Activated T-cell treated with anti-CD3 and anti-CD28 coated beads, Interleukin-2, amount 50 U/mL, for 72 hours (primary cell): ENCODE measurements around the gene UBE2E2. TPM values are rescaled to one million over a fixed set of nuclear protein-coding genes. Genes with fewer than 3 reads are reported as not detected.
"Not testable (repeated sequence)": the region's sequence is repeated elsewhere in the genome, so short reads cannot be mapped to it uniquely, and the experiment has no call there.

Experiments
- ATAC-seq, 2 donors: fragments of 150-1000 bp; cut with Tn5 transposase; replicated peaks in 1 of 2; 2 replicates each; pipeline ENCODE4 v1.10.0; 2021; ENCODE audit warnings: moderate library complexity in 2 of 2, mild to moderate bottlenecking in 1 of 2
- DNase-seq, 2 donors: peaks; one replicate each; pipeline ENCODE4 v3.0.0; 2021 to 2022; ENCODE audit warnings: mixed read lengths in 1 of 2
- H3K27ac Mint-ChIP-seq: one replicate; pipeline ENCODE4 v1.8.0; 2022; ENCODE audit warnings: mild to moderate bottlenecking, moderate library complexity, mixed read lengths
- H3K27me3 Mint-ChIP-seq: one replicate; pipeline ENCODE4 v1.8.0; 2022; ENCODE audit warnings: low read depth, mixed read lengths
- H3K36me3 Mint-ChIP-seq, 2 donors: one replicate each; pipeline ENCODE4 v1.8.0; 2022; ENCODE audit warnings: mixed read lengths in 2 of 2, mild to moderate bottlenecking in 1 of 2; ENCODE audit not compliant: insufficient read depth in 2 of 2
- H3K4me1 Mint-ChIP-seq: one replicate; pipeline ENCODE4 v1.8.0; 2022; ENCODE audit warnings: low read depth, mixed read lengths
- H3K4me3 Mint-ChIP-seq, 2 donors: one replicate each; pipeline ENCODE4 v1.8.0; 2022; ENCODE audit warnings: mild to moderate bottlenecking in 2 of 2, mixed read lengths in 2 of 2, moderate library complexity in 2 of 2
- H3K9me3 Mint-ChIP-seq, 2 donors: one replicate each; pipeline ENCODE4 v1.8.0; 2022; ENCODE audit warnings: mixed read lengths in 2 of 2
- total RNA-seq, 2 donors: library from RNA; stranded (reverse); gene quantifications; one replicate each; pipeline ENCODE4 v1.2.3, GENCODE V29; 2022

The UBE2E2 gene
- total RNA-seq, 2 donors from 2014 or later: 11.8 to 11.9 TPM

DNA sequence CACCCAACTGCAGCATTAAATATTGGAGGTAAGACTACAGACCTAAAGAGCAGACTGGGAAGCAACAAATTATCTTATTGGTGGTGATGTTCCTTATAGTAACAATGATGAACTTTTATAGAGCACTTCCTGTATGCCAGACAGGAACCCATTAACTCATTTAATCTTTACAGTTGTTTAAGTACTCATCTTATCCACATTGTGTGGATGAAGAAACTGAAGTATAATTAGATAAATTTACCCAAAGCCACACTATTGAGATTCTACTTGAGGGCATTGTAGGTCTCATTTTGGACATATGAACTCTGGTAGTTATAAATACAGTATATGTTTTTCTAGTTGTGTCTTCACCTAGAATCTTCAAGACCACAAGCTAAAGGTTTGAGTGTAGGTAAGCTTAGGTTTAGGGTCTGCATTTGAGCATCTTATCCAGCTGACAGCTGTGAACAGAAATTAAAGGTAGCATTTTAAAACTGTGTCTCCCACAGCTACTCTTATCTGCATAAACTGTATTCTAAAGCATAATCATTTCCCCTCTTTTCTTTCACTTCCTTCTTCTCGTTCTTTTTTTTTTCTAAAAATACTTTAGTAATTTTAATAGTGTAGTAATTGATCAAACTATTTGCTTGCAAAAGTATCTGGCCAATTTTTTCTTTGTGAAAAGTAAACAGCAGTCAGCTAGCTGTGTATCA lies 138.2 kb downstream of the UBE2E2 start:
- H3K4me1 Mint-ChIP-seq: peaks cover 4% of the 10 kb centered on the region

DNA sequence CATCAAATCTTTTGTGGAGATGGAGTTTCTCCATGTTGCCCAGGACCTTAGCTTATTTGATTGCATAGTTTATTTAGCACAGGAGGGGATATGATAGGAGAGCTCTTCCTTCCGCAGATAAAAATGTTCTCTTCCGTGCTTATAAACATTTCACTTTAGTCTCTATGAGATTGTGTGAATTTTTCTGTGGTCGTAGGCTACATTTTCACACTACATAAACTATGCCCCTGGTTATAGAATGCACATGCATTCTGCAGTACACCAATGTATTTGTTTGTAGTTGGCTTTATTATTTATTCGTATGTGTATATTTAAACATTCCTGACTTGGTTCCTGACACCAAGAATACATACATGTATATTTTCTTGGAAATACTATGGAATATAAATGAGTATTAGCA lies 139.2 kb downstream of the UBE2E2 start:
- Mint-ChIP-seq H3K27ac (no peak overlapping the region), H3K36me3 (peaks cover 0 to 3% of the 10 kb centered on the region in 2 donors), H3K4me3 (no peak overlapping the region), H3K27me3 (no peaks in the 10 kb centered on the region), H3K4me1 (peaks cover 4% of the 10 kb centered on the region), H3K9me3 (no peaks in the 10 kb centered on the region)
- DNase-seq: no peak
- no peak for ATAC-seq

More for the DNA sequence above, 138.2 kb downstream of the UBE2E2 start:
- DNase-seq: no peak
- H3K27me3 Mint-ChIP-seq: no peaks in the 10 kb centered on the region
- ATAC-seq: no peak
- no peaks in the 10 kb centered on the region for H3K36me3 Mint-ChIP-seq
- no peak overlapping the region for H3K27ac Mint-ChIP-seq
- H3K4me3 Mint-ChIP-seq: no peak overlapping the region
- H3K9me3 Mint-ChIP-seq: no peaks in the 10 kb centered on the region

GRCh38 chr3:23343509-23343908 lies 140.4 kb downstream of the UBE2E2 start:
- Mint-ChIP-seq H3K36me3 (peaks cover 0 to 3% of the 10 kb centered on the region in 2 donors), H3K4me3 (no peak overlapping the region), H3K9me3 (no peaks in the 10 kb centered on the region), H3K4me1 (peaks cover 4% of the 10 kb centered on the region), H3K27ac (no peak overlapping the region), H3K27me3 (no peaks in the 10 kb centered on the region)
- ATAC-seq (no peak), DNase-seq (no peak)

- H3K4me3 Mint-ChIP-seq: no peak overlapping the region
- H3K27ac Mint-ChIP-seq: no peak overlapping the region
- ATAC-seq (no peak), DNase-seq (no peak)
- H3K27me3 Mint-ChIP-seq: no peaks in the 10 kb centered on the region
- peaks cover 4% of the 10 kb centered on the region for H3K4me1 Mint-ChIP-seq
- H3K36me3 Mint-ChIP-seq: peaks cover 0 to 3% of the 10 kb centered on the region in 2 donors
- H3K9me3 Mint-ChIP-seq: no peaks in the 10 kb centered on the region
Measured at GRCh38 chr3:23344886-23345285, 141.8 kb downstream of the UBE2E2 start.

DNA sequence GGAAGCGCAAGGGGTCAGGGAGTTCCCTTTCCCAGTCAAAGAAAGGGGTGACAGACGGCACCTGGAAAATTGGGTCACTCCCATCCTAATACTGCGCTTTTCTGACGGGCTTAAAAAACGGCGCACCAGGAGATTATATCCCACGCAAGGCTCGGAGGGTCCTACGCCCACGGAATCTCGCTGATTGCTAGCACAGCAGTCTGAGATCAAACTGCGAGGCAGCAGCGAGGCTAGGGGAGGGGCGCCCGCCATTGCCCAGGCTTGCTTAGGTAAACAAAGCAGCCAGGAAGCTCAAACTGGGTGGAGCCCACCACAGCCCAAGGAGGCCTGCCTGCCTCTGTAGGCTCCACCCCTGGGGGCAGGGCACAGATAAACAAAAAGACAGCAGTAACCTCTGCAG lies 146.3 kb downstream of the UBE2E2 start:
- H3K9me3 Mint-ChIP-seq, H3K27me3 Mint-ChIP-seq, DNase-seq, H3K4me1 Mint-ChIP-seq, ATAC-seq, H3K27ac Mint-ChIP-seq, H3K36me3 Mint-ChIP-seq, H3K4me3 Mint-ChIP-seq: not testable (repeated sequence)

DNA sequence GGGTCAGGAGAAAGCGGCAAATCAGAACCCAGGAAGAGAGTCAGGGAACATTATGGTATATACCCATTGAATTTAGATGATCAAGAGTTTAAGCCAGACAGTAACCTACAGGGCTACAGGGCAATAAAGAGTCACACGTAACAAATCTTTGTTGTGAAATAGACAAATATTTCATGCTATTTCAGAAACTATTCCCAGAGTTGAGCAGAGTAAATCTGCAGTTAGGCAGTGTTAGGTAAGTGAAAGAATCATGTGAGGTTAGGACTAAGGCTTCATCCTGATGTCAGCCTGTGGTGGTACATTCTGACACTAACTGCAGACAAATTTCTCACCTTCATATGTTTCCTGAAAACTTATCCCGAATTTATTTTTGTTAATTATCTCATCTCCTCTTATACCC lies 153.0 kb downstream of the UBE2E2 start:
- no peak for ATAC-seq
- peaks cover 0 to 1% of the 10 kb centered on the region in 2 donors for H3K9me3 Mint-ChIP-seq
- H3K27me3 Mint-ChIP-seq: no peaks in the 10 kb centered on the region
- no peak overlapping the region for H3K27ac Mint-ChIP-seq
- H3K36me3 Mint-ChIP-seq: peaks cover 0 to 1% of the 10 kb centered on the region in 2 donors
- no peak overlapping the region for H3K4me3 Mint-ChIP-seq
- no peaks in the 10 kb centered on the region for H3K4me1 Mint-ChIP-seq
- no peak for DNase-seq

- Mint-ChIP-seq H3K9me3 (peaks cover under 1 to 1% of the 10 kb centered on the region in 2 donors), H3K4me1 (no peaks in the 10 kb centered on the region), H3K4me3 (no peak overlapping the region), H3K36me3 (peaks cover 0 to 3% of the 10 kb centered on the region in 2 donors), H3K27ac (peak overlapping the region; percentile 44), H3K27me3 (no peaks in the 10 kb centered on the region)
- no peak for ATAC-seq
- DNase-seq: no peak
Measured at GRCh38 chr3:23356923-23357322, 153.8 kb downstream of the UBE2E2 start.

DNA sequence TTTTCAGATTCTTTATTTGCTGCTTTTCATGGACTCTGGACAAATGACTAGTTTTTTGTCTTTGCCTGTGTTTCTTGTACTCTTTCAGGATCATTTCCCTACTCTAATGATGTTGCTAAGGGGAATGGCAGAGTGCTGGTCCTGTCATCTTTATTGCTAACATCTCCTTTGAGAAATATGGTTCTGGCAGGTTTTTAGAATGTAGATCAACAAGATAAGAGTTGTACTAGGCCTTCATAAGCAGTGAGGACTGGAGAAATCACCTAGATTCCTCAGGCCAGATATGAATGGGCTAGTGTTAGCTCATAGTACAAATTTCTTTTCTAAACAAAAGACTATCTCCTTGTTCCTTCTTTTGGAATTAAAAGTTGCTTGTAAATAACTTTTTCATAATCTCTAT lies 156.0 kb downstream of the UBE2E2 start:
- H3K27ac Mint-ChIP-seq: no peak overlapping the region
- no peaks in the 10 kb centered on the region for H3K27me3 Mint-ChIP-seq
- peaks cover 5 to 7% of the 10 kb centered on the region in 2 donors for H3K9me3 Mint-ChIP-seq
- H3K36me3 Mint-ChIP-seq: peaks cover 2 to 9% of the 10 kb centered on the region in 2 donors
- no peak for ATAC-seq
- H3K4me3 Mint-ChIP-seq: no peak overlapping the region
- H3K4me1 Mint-ChIP-seq: no peaks in the 10 kb centered on the region
- DNase-seq: no peak

DNA sequence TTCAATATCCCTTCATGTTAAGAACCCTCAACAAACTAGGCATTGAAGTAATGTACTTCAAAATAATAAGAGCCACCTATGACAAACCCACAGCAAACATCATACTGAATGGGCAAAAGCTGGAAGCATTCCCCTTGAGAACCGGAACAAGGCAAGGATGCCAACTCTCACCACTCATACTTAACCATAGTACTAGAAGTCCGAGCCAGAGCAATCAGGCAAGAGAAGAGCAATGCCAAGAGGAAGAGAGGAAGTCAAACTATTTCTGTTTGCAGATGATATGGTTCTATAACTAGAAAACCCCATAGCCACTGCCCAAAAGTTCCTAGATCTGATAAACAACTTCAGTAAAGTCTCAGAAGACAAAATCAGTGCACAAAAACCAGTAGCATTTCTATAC lies 161.9 kb downstream of the UBE2E2 start:
- no peaks in the 10 kb centered on the region for H3K27me3 Mint-ChIP-seq
- ATAC-seq: no peak
- DNase-seq: no peak
- no peak overlapping the region for H3K4me3 Mint-ChIP-seq
- peaks cover 9 to 13% of the 10 kb centered on the region in 2 donors for H3K9me3 Mint-ChIP-seq
- H3K4me1 Mint-ChIP-seq: no peaks in the 10 kb centered on the region
- peaks cover 5 to 9% of the 10 kb centered on the region in 2 donors for H3K36me3 Mint-ChIP-seq
- no peak overlapping the region for H3K27ac Mint-ChIP-seq

DNA sequence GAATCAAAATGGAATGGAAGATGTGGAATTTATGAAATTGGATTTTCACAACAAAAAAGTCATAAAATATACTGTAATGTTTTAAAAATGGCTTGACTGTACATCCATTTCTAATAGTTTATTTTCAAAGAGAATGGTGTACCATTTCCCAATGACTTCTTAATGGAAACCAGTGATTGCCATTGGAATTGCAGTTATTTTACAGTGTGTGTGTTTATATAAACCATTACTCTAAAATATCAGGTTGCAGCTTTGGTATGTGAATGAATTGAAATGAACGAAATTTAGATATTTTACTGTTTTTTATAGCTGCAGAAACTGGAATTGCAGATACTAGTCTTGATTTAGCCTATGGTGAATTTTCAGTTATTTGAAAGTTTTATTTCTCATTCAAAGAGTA lies 165.6 kb downstream of the UBE2E2 start:
- no peak for DNase-seq
- Mint-ChIP-seq H3K4me3 (no peak overlapping the region), H3K36me3 (peaks cover 3 to 5% of the 10 kb centered on the region in 2 donors), H3K27me3 (no peaks in the 10 kb centered on the region), H3K27ac (no peak overlapping the region), H3K9me3 (peaks cover 5 to 10% of the 10 kb centered on the region in 2 donors), H3K4me1 (no peaks in the 10 kb centered on the region)
- ATAC-seq: no peak

DNA sequence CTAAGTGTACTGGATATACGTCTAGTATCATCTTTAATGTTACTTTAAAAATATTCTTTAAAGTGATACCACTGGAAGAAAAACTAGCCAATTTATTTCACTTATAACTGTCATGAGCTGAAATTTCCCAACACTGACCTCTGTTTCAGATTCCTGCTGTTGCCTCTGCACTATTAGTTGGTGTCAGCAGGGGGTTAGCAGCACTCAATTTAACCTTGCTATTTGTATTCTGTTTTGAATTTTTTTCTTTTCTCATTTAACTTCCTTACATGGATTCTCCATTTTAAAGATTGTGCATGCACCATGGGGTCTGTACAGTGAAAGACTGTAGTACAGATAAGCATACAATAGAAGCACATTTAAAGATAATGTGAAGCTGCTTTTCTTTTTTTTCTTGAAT lies 169.2 kb downstream of the UBE2E2 start:
- H3K4me3 Mint-ChIP-seq: no peak overlapping the region
- no peak for DNase-seq
- no peaks in the 10 kb centered on the region for H3K9me3 Mint-ChIP-seq
- no peak overlapping the region for H3K27ac Mint-ChIP-seq
- no peaks in the 10 kb centered on the region for H3K27me3 Mint-ChIP-seq
- no peak for ATAC-seq
- H3K4me1 Mint-ChIP-seq: no peaks in the 10 kb centered on the region
- no peaks in the 10 kb centered on the region for H3K36me3 Mint-ChIP-seq

DNA sequence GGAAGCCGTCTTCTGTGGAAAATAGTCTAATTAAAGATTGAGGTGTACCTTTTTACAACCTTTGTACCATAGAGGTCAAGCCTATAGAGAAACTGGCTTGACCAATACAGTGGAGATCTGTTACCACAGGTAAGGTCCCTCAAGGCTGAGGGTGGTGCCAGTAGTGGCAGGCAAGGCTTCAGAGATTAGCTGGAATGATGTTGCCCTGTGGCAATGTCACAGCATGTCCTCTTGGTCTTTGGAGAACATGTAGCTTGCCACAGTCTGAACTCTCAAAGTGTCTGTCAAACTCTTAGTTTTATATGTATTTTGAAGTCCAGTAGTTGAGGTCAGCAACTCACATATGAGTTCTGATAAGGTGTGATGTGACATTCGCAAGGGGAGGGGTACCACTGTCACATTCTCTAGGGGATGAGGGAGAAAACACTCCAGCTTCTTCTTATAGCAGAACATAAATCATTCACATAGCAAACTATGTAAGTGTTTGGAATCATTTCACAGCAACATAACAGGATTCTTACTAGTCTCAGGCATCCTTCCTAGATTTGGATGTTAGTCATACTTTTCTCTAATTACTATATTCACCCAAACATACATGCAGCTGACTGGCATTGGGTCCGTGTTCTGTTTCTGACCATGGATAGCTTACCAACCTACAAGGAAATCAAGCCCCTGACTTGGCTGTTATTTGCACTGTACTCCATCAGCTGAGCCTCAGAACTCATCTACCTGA lies 173.6 kb downstream of the UBE2E2 start:
- no peaks in the 10 kb centered on the region for H3K36me3 Mint-ChIP-seq
- no peak overlapping the region for H3K27ac Mint-ChIP-seq
- ATAC-seq (no peak), DNase-seq (no peak)
- H3K4me1 Mint-ChIP-seq: no peaks in the 10 kb centered on the region
- H3K27me3 Mint-ChIP-seq: no peaks in the 10 kb centered on the region
- H3K4me3 Mint-ChIP-seq: no peak overlapping the region
- no peaks in the 10 kb centered on the region for H3K9me3 Mint-ChIP-seq

DNA sequence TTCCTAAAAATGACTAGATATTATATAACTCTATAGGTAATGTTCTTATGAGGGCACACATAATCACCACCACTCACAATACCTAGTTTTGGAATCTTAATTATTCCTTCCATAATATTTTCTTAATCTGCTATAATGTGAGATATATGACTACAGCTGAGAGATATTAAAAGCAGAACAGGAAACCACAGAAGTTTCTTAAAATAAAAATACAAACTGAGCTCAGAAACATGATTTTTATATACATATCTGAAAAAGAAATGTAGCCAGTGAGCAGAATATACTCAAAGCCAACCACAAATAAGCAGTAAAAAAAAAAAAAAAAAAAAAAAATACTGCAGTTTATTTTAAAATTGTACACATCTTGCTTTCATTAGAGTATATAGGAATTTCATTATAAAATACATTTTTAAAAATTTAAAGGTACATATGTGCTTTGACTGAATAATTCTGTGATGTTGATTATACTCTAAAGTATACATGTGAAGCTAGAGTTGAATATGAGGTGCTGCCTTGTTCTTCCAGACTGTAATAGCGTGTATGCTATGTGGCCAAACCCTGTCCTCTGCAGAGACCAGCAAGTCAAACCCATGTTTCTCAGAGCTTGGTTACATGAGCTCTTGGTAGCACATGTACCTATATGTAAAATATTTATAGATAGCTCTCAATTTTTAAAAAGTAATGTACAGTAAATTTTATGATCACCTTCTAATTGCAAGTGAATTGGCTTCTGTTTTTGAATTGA lies 175.0 kb downstream of the UBE2E2 start:
- DNase-seq (no peak), ATAC-seq (no peak)
- no peaks in the 10 kb centered on the region for H3K36me3 Mint-ChIP-seq
- no peak overlapping the region for H3K4me3 Mint-ChIP-seq
- no peaks in the 10 kb centered on the region for H3K27me3 Mint-ChIP-seq
- H3K27ac Mint-ChIP-seq: no peak overlapping the region
- no peaks in the 10 kb centered on the region for H3K9me3 Mint-ChIP-seq
- H3K4me1 Mint-ChIP-seq: no peaks in the 10 kb centered on the region
